Keratinocyte (primary cell): ENCODE data around the gene CAMKMT. TPM values are rescaled to one million over a fixed set of nuclear protein-coding genes. Genes with fewer than 3 reads are reported as not detected.

Experiments used
- DNase-seq: peaks from one replicate; pipeline ENCODE4 v3.0.0-alpha.2; 2011; ENCODE audit warnings: low read depth, missing footprints, low spot score
- FAIRE-seq: peaks from 2 replicates; lab custom pipeline; 2011; peaks lifted over from hg19 to GRCh38; lab: Jason Lieb, UNC
- H2AFZ ChIP-seq: 2 replicates; pipeline ENCODE4 v1.6.0; 2012; ENCODE audit warnings: low read length, control low read depth, inconsistent platforms; ENCODE audit not compliant: control insufficient read depth
- H3K27ac ChIP-seq: 2 replicates; pipeline ENCODE4 v1.5.1; 2011; ENCODE audit warnings: low read length; ENCODE audit not compliant: control insufficient read depth, insufficient read depth
- H3K27me3 ChIP-seq: 3 replicates; pipeline ENCODE4 v1.6.0; 2011; ENCODE audit warnings: low read length; ENCODE audit not compliant: control insufficient read depth, insufficient read depth; ENCODE audit errors: extremely low read depth
- H3K36me3 ChIP-seq, 2 experiments: 2 replicates in 1 of 2; 3 replicates in 1 of 2; pipeline ENCODE4 v1.5.1; 2011; ENCODE audit warnings: low read length in 2 of 2, mild to moderate bottlenecking in 1 of 2; ENCODE audit not compliant: control insufficient read depth in 2 of 2, insufficient read depth in 2 of 2; ENCODE audit errors: extremely low read depth in 1 of 2
- H3K4me1 ChIP-seq: 3 replicates; pipeline ENCODE4 v1.5.1; 2011; ENCODE audit warnings: low read length; ENCODE audit not compliant: control insufficient read depth, insufficient read depth; ENCODE audit errors: extremely low read depth
- H3K4me2 ChIP-seq: 3 replicates; pipeline ENCODE4 v1.6.0; 2011; ENCODE audit warnings: low read depth, low read length; ENCODE audit not compliant: control insufficient read depth, insufficient read depth; ENCODE audit errors: extremely low read depth
- H3K4me3 ChIP-seq, 3 experiments: fragments of 200-600 bp in 1 of 3; sonication (generic) in 1 of 3; 2 replicates in 2 of 3; 3 replicates in 1 of 3; pipeline ENCODE4 v1.5.1; 2011 to 2016; ENCODE audit warnings: low read length in 3 of 3, mild to moderate bottlenecking in 3 of 3, control low read depth in 2 of 3, inconsistent platforms in 1 of 3, low read depth in 1 of 3, mixed read lengths in 1 of 3, mixed run types in 1 of 3, moderate library complexity in 1 of 3; ENCODE audit not compliant: control insufficient read depth in 2 of 3, insufficient read depth in 2 of 3; ENCODE audit errors: extremely low read depth in 1 of 3
- H3K79me2 ChIP-seq: 2 replicates; pipeline ENCODE4 v1.6.0; 2012; ENCODE audit warnings: low read length; ENCODE audit not compliant: control insufficient read depth, insufficient read depth
- H3K9ac ChIP-seq: 3 replicates; pipeline ENCODE4 v1.6.0; 2011; ENCODE audit warnings: low read length; ENCODE audit not compliant: control insufficient read depth, insufficient read depth; ENCODE audit errors: extremely low read depth
- H3K9me1 ChIP-seq: 3 replicates; pipeline ENCODE4 v1.6.0; 2011; ENCODE audit warnings: low read length; ENCODE audit not compliant: control insufficient read depth, insufficient read depth; ENCODE audit errors: extremely low read depth
- H3K9me3 ChIP-seq: 2 replicates; pipeline ENCODE4 v1.5.1; 2012; ENCODE audit warnings: low read depth, low read length; ENCODE audit not compliant: control insufficient read depth
- H4K20me1 ChIP-seq: 3 replicates; pipeline ENCODE4 v1.6.0; 2011; ENCODE audit warnings: low read length; ENCODE audit not compliant: control insufficient read depth, insufficient read depth; ENCODE audit errors: extremely low read depth
- EZH2 ChIP-seq: IDR thresholded peaks from one replicate; pipeline ENCODE4 v1.6.1; 2012; ENCODE audit warnings: inconsistent platforms, mild to moderate bottlenecking, low read length, moderate library complexity
- dilution Hi-C: fragments of 300-500 bp; cut with MboI; formaldehyde crosslinking; loops from one replicate; pipeline ENCODE4 v1.7.0; 2020; ENCODE audit warnings: low sequenced_read_pairs; ENCODE audit not compliant: extremely low pct_ligation_motif_present
- polyA plus RNA-seq, 5 experiments: library from polyadenylated mRNA; depleted of rRNA in 3 of 5; stranded (reverse) in 3 of 5; stranded (forward) in 1 of 5; unstranded in 1 of 5; fragments of >200 nt; gene quantifications; 1 replicate in 1 of 5; 2 replicates in 3 of 5; 3 replicates in 1 of 5; pipeline versions ENCODE4 v1.2.1 to v1.2.3, GENCODE V29; 2011 to 2012; ENCODE audit warnings: missing spikeins in 2 of 5, low read depth in 1 of 5, low replicate concordance in 1 of 5
- TF ChIP-seq, protein P1 (sequence below), 3 experiments: IDR thresholded peaks in 1 of 3; conservative IDR thresholded peaks in 1 of 3; optimal IDR thresholded peaks in 1 of 3; 2 replicates in 2 of 3; 3 replicates in 1 of 3; pipeline versions ENCODE3 to v1.5.1; 2011; ENCODE audit warnings: low read length in 3 of 3, mild to moderate bottlenecking in 3 of 3, moderate library complexity in 2 of 3, control low read depth in 1 of 3, inconsistent platforms in 1 of 3; ENCODE audit not compliant: insufficient read depth in 2 of 3; ENCODE audit errors: extremely low read depth in 1 of 3

Gene CAMKMT
- polyA plus RNA-seq, 1 donor (not counting 4 experiments of a cell fraction or from before 2014, with no cell fraction given) = 9.9 TPM

- H2AFZ ChIP-seq = no peak overlapping the region
- no peaks in the 10 kb centered on the region for H3K4me1 ChIP-seq
- no peaks in the 10 kb centered on the region for H4K20me1 ChIP-seq
- TF ChIP-seq EZH2 = no peak
- TF ChIP-seq, protein P1, sequence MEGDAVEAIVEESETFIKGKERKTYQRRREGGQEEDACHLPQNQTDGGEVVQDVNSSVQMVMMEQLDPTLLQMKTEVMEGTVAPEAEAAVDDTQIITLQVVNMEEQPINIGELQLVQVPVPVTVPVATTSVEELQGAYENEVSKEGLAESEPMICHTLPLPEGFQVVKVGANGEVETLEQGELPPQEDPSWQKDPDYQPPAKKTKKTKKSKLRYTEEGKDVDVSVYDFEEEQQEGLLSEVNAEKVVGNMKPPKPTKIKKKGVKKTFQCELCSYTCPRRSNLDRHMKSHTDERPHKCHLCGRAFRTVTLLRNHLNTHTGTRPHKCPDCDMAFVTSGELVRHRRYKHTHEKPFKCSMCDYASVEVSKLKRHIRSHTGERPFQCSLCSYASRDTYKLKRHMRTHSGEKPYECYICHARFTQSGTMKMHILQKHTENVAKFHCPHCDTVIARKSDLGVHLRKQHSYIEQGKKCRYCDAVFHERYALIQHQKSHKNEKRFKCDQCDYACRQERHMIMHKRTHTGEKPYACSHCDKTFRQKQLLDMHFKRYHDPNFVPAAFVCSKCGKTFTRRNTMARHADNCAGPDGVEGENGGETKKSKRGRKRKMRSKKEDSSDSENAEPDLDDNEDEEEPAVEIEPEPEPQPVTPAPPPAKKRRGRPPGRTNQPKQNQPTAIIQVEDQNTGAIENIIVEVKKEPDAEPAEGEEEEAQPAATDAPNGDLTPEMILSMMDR (optimal IDR thresholded peaks at IDR 0.05 in 1 of 3, IDR thresholded peaks at IDR 0.05 in 1 of 3, conservative IDR thresholded peaks at IDR 0.05 in 1 of 3; ENCODE audit: extremely low read depth in 1 of 3, insufficient read depth in 2 of 3, low read length in 3 of 3) = no peak
- no peaks in the 10 kb centered on the region for H3K27me3 ChIP-seq
- H3K9me3 ChIP-seq = no peaks in the 10 kb centered on the region
- no peaks in the 10 kb centered on the region for H3K36me3 ChIP-seq
- dilution Hi-C loops = no loop called here
- no peak overlapping the region for H3K9ac ChIP-seq
- H3K27ac ChIP-seq = no peak overlapping the region
- DNase-seq (no peak), FAIRE-seq (no peak)
- no peaks in the 10 kb centered on the region for H3K79me2 ChIP-seq
- H3K4me2 ChIP-seq = no peak overlapping the region
- no peak overlapping the region for H3K4me3 ChIP-seq
- H3K9me1 ChIP-seq = no peaks in the 10 kb centered on the region
Measured at GRCh38 chr2:44348400-44348799, 13.3 kb upstream of the CAMKMT start.

- FAIRE-seq (no peak), DNase-seq (no peak)
- no peaks in the 10 kb centered on the region for H3K9me1 ChIP-seq
- no peaks in the 10 kb centered on the region for H3K9me3 ChIP-seq
- no peak for TF ChIP-seq EZH2
- TF ChIP-seq, protein P1 (optimal IDR thresholded peaks at IDR 0.05 in 1 of 3, IDR thresholded peaks at IDR 0.05 in 1 of 3, conservative IDR thresholded peaks at IDR 0.05 in 1 of 3; ENCODE audit: extremely low read depth in 1 of 3, insufficient read depth in 2 of 3, low read length in 3 of 3) = no peak
- H3K4me2 ChIP-seq = no peak overlapping the region
- H3K27ac ChIP-seq = no peak overlapping the region
- no peaks in the 10 kb centered on the region for H3K36me3 ChIP-seq
- dilution Hi-C loops = no loop called here
- no peak overlapping the region for H3K4me3 ChIP-seq
- H3K9ac ChIP-seq = no peak overlapping the region
- no peak overlapping the region for H2AFZ ChIP-seq
- no peaks in the 10 kb centered on the region for H3K79me2 ChIP-seq
- no peaks in the 10 kb centered on the region for H4K20me1 ChIP-seq
- H3K27me3 ChIP-seq = no peaks in the 10 kb centered on the region
- no peaks in the 10 kb centered on the region for H3K4me1 ChIP-seq
Measured at GRCh38 chr2:44349506-44349905, 12.2 kb upstream of the CAMKMT start.
